DND-41 (cell line): ENCODE results near the gene HNRNPA1L2.
"Not testable (repeated sequence)": the region's sequence is repeated elsewhere in the genome, so short reads cannot be mapped to it uniquely, and the experiment has no call there.

Experiments used
- ATAC-seq: fragments of 200-7000 bp; cut with Tn5 transposase; 3 replicates; pipeline ENCODE4 v1.9.1; 2021; ENCODE audit warnings: low read depth; ENCODE audit not compliant: insufficient read depth
- DNase-seq: peaks from one replicate; pipeline ENCODE4 v3.0.0-alpha.2; 2020
- H2AFZ ChIP-seq: 2 replicates; pipeline ENCODE4 v1.6.0; 2012; ENCODE audit warnings: low read depth, low read length
- H3K27ac ChIP-seq: 2 replicates; pipeline ENCODE4 v1.5.1; 2012; ENCODE audit warnings: low read length, inconsistent platforms
- H3K27me3 ChIP-seq: fragments of 200-600 bp; sonication (generic); 2 replicates; pipeline ENCODE4 v1.6.0; 2012; ENCODE audit warnings: low read length, mild to moderate bottlenecking, inconsistent platforms; ENCODE audit not compliant: insufficient read depth, poor library complexity
- H3K36me3 ChIP-seq: 2 replicates; pipeline ENCODE4 v1.5.1; 2012; ENCODE audit warnings: low read length, inconsistent platforms; ENCODE audit not compliant: insufficient read depth
- H3K4me1 ChIP-seq: 2 replicates; pipeline ENCODE4 v1.5.1; 2012; ENCODE audit warnings: mild to moderate bottlenecking, low read length; ENCODE audit not compliant: insufficient read depth
- H3K4me2 ChIP-seq: 2 replicates; pipeline ENCODE4 v1.6.0; 2012; ENCODE audit warnings: mild to moderate bottlenecking, moderate library complexity, low read length, inconsistent platforms; ENCODE audit not compliant: insufficient read depth
- H3K4me3 ChIP-seq, 2 experiments: fragments of 200-600 bp in 1 of 2; shearing (Covaris generic) in 1 of 2; 2 replicates each; pipeline ENCODE4 v1.5.1; 2012 to 2016; ENCODE audit warnings: inconsistent platforms in 2 of 2, low read length in 2 of 2, mild to moderate bottlenecking in 2 of 2, low read depth in 1 of 2, moderate library complexity in 1 of 2
- H3K79me2 ChIP-seq: 2 replicates; pipeline ENCODE4 v1.6.0; 2012; ENCODE audit warnings: low read length, inconsistent platforms; ENCODE audit not compliant: insufficient read depth
- H3K9ac ChIP-seq: 2 replicates; pipeline ENCODE4 v1.6.0; 2012; ENCODE audit warnings: low read depth, mild to moderate bottlenecking, inconsistent platforms, low read length, moderate library complexity
- H3K9me3 ChIP-seq: 2 replicates; pipeline ENCODE4 v1.5.1; 2012; ENCODE audit warnings: low read length, moderate library complexity, mild to moderate bottlenecking, inconsistent platforms; ENCODE audit not compliant: insufficient read depth, severe bottlenecking
- H4K20me1 ChIP-seq: 2 replicates; pipeline ENCODE4 v1.6.0; 2012; ENCODE audit warnings: low read length; ENCODE audit not compliant: insufficient read depth
- EZH2 ChIP-seq: IDR thresholded peaks from 3 replicates; pipeline ENCODE4 v1.6.1; 2012; ENCODE audit warnings: borderline replicate concordance, low read depth, mild to moderate bottlenecking, moderate library complexity, low read length, inconsistent platforms; ENCODE audit not compliant: severe bottlenecking
- TF ChIP-seq, protein P1 (sequence below): IDR thresholded peaks from 2 replicates; pipeline ENCODE4 v1.5.1; 2012; ENCODE audit warnings: borderline replicate concordance, low read length, moderate library complexity, mild to moderate bottlenecking; ENCODE audit not compliant: poor library complexity, severe bottlenecking; ENCODE audit errors: extremely low read depth

The HNRNPA1L2 gene

GRCh38 chr13:52599037-52599847, 43.0 kb upstream of the HNRNPA1L2 start:
- Histone ChIP-seq H3K9ac (no peak overlapping the region), H3K4me2 (no peak overlapping the region), H3K4me3 (no peak overlapping the region), H3K36me3 (no peaks in the 10 kb centered on the region), H3K27me3 (no peaks in the 10 kb centered on the region), H4K20me1 (no peaks in the 10 kb centered on the region), H2AFZ (no peak overlapping the region), H3K79me2 (no peaks in the 10 kb centered on the region), H3K9me3 (no peaks in the 10 kb centered on the region), H3K27ac (no peak overlapping the region), H3K4me1 (no peaks in the 10 kb centered on the region)
- TF ChIP-seq, protein P1, sequence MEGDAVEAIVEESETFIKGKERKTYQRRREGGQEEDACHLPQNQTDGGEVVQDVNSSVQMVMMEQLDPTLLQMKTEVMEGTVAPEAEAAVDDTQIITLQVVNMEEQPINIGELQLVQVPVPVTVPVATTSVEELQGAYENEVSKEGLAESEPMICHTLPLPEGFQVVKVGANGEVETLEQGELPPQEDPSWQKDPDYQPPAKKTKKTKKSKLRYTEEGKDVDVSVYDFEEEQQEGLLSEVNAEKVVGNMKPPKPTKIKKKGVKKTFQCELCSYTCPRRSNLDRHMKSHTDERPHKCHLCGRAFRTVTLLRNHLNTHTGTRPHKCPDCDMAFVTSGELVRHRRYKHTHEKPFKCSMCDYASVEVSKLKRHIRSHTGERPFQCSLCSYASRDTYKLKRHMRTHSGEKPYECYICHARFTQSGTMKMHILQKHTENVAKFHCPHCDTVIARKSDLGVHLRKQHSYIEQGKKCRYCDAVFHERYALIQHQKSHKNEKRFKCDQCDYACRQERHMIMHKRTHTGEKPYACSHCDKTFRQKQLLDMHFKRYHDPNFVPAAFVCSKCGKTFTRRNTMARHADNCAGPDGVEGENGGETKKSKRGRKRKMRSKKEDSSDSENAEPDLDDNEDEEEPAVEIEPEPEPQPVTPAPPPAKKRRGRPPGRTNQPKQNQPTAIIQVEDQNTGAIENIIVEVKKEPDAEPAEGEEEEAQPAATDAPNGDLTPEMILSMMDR: no peak
- no peak for TF ChIP-seq EZH2
- no peak for ATAC-seq
- no peak for DNase-seq

- TF ChIP-seq EZH2: no peak
- TF ChIP-seq, protein P1: no peak
- Histone ChIP-seq H3K36me3 (no peaks in the 10 kb centered on the region), H3K4me2 (no peak overlapping the region), H3K79me2 (no peaks in the 10 kb centered on the region), H2AFZ (no peak overlapping the region), H3K4me3 (no peak overlapping the region), H3K27me3 (no peaks in the 10 kb centered on the region), H3K9me3 (no peaks in the 10 kb centered on the region), H4K20me1 (no peaks in the 10 kb centered on the region), H3K27ac (no peak overlapping the region), H3K4me1 (no peaks in the 10 kb centered on the region), H3K9ac (no peak overlapping the region)
- ATAC-seq: no peak
- DNase-seq: no peak
Observed at GRCh38 chr13:52599848-52600603, 42.2 kb upstream of the HNRNPA1L2 start.

GRCh38 chr13:52600666-52601065, 41.6 kb upstream of the HNRNPA1L2 start:
- no peaks in the 10 kb centered on the region for H3K9me3 ChIP-seq
- DNase-seq (no peak), ATAC-seq (no peak)
- H4K20me1 ChIP-seq: no peaks in the 10 kb centered on the region
- H3K4me3 ChIP-seq: no peak overlapping the region
- H3K79me2 ChIP-seq: no peaks in the 10 kb centered on the region
- H3K36me3 ChIP-seq: no peaks in the 10 kb centered on the region
- H3K27me3 ChIP-seq: no peaks in the 10 kb centered on the region
- no peak overlapping the region for H3K4me2 ChIP-seq
- H3K9ac ChIP-seq: no peak overlapping the region
- H3K27ac ChIP-seq: no peak overlapping the region
- no peak overlapping the region for H2AFZ ChIP-seq
- H3K4me1 ChIP-seq: no peaks in the 10 kb centered on the region
- TF ChIP-seq, protein P1: no peak
- TF ChIP-seq EZH2: no peak

DNA sequence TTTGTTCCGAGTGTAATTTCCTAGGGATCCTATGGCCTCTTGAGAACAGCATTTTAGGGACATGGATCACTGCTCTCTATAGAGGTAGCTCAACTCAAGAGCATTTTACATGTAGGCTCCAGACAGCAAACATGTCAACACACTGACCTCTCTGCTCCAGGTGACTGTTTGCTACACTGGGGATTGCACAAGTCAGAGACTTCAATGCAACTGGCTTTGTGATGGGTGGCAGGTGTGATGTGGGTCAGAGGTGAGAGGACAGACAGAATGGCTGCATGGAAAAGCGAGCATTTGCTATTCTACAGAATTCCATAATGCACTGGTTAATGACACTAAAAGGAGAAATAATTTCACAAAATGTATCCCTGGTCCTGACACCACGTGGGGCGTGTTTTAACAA, 38.9 kb upstream of the HNRNPA1L2 start:
- not testable (repeated sequence) for DNase-seq, H3K9me3 ChIP-seq, H3K9ac ChIP-seq, ATAC-seq, H3K4me1 ChIP-seq, H3K27ac ChIP-seq, H3K4me2 ChIP-seq, H4K20me1 ChIP-seq, H3K79me2 ChIP-seq, H3K4me3 ChIP-seq, H3K36me3 ChIP-seq, H2AFZ ChIP-seq, H3K27me3 ChIP-seq

DNA sequence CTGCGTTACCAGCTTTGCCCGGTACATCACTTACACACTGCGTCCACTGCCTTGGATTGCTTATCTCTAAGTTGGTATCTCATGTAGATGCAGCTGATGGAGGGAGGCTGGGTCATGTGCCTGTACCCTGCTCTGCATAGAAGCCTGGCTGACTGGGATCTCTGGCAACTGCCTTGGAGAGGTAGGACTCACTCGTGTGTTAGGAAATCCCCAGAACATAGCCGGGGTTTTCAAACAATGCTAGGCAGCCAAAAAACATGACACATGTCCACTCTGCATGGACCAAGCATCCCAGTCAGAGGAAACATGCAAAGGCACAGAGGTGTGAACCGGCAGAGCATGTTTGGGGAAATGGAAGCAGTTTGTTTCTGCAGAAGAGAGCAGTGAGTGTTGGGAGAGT, 36.1 kb upstream of the HNRNPA1L2 start:
- not testable (repeated sequence) for H3K9me3 ChIP-seq, H3K36me3 ChIP-seq, ATAC-seq, H3K27ac ChIP-seq, H3K4me1 ChIP-seq, H3K9ac ChIP-seq, H2AFZ ChIP-seq, DNase-seq, H3K4me2 ChIP-seq, H3K79me2 ChIP-seq, H3K27me3 ChIP-seq, H4K20me1 ChIP-seq, H3K4me3 ChIP-seq
